GM10248 (cell line): ENCODE measurements around the gene COPG2.
"Not testable (repeated sequence)": the region's sequence is repeated elsewhere in the genome, so short reads cannot be mapped to it uniquely, and the experiment has no call there.

ENCODE experiments used
- CTCF ChIA-PET: fragments of 300-600 bp; sonication (Branson Sonifier 250); formaldehyde crosslinking; extraction: SDS; loops from one replicate; lab custom pipeline; 2021; ENCODE audit warnings: antibody characterized with exemption; lab: Yijun Ruan, JAX
- POLR2A ChIA-PET: fragments of 350-650 bp; sonication (Branson Sonifier 250); formaldehyde crosslinking; extraction: SDS; loops from one replicate; lab custom pipeline; 2020; ENCODE audit warnings: antibody characterized with exemption; lab: Yijun Ruan, JAX
- DNase-seq: peaks from one replicate; pipeline ENCODE4 v3.0.0; 2012; ENCODE audit errors: extremely low spot score
- TF ChIP-seq, protein P1 (sequence below): IDR thresholded peaks from 2 replicates; pipeline ENCODE4 v1.5.1; 2012; ENCODE audit warnings: mild to moderate bottlenecking, low read depth; ENCODE audit errors: extremely low read depth, missing control alignments, control extremely low read depth

Gene COPG2

DNA sequence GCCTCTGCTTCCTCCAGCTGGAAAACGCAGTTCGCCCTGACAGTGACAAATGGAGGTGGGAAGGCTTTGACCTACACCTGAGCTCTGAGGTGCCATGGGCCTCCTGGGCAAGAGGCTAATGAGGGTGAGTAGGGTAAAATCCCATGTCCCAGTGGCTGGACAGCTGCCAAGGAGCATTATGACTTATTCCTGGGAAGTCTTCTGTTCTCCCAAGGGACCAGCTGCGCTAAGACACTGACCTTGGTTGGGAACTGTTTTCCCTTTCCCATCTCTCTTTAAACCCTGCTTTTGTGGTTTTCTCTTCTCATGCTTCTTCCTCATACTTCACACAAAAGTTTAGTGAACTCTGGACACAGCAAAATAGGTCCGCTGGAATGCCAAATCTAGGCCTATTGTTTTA is 72.6 kb downstream of the COPG2 start:
- CTCF ChIA-PET = no interaction called here
- TF ChIP-seq, protein P1, sequence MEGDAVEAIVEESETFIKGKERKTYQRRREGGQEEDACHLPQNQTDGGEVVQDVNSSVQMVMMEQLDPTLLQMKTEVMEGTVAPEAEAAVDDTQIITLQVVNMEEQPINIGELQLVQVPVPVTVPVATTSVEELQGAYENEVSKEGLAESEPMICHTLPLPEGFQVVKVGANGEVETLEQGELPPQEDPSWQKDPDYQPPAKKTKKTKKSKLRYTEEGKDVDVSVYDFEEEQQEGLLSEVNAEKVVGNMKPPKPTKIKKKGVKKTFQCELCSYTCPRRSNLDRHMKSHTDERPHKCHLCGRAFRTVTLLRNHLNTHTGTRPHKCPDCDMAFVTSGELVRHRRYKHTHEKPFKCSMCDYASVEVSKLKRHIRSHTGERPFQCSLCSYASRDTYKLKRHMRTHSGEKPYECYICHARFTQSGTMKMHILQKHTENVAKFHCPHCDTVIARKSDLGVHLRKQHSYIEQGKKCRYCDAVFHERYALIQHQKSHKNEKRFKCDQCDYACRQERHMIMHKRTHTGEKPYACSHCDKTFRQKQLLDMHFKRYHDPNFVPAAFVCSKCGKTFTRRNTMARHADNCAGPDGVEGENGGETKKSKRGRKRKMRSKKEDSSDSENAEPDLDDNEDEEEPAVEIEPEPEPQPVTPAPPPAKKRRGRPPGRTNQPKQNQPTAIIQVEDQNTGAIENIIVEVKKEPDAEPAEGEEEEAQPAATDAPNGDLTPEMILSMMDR = no peak
- POLR2A ChIA-PET = no interaction called here
- DNase-seq = no peak

DNA sequence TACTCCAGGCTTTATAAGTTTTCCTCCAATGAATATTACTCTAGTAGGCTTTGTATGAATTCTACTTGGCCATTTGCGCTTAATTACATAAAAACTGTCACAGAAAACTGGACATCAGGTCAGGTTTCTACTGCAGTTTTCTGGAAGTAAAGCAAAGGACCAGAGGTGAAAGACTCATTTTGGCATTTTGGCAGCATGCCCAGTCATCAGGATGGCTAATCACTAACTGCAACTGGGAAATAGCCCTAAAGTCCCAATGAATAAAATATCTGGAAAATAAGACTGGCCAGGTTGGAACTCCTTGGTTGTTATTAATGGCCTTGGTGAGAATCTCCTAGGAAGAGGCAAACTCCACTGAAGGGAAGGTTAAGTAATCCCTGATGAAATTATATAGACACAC is 75.5 kb downstream of the COPG2 start:
- CTCF ChIA-PET = interaction anchor here (1.4 kb wide), 1 partner anchor 14 kb away, joined by 7 read pairs; no protein-coding TSS in a partner anchor
- TF ChIP-seq, protein P1 = no peak
- POLR2A ChIA-PET = no interaction called here
- DNase-seq = no peak

DNA sequence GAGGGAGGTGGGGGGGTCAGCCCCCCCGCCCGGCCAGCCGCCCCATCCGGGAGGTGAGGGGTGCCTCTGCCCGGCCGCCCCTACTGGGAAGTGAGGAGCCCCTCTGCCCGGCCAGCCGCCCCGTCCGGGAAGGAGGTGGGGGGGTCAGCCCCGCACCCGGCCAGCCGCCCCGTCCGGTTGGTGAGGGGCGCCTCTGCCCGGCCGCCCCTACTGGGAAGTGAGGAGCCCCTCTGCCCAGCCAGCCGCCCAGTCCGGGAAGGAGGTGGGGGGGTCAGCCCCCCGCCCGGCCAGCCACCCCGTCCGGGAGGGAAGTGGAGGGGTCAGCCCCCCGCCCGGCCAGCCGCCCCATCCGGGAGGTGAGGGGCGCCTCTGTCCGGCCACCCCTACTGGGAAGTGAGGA is 77.1 kb downstream of the COPG2 start:
- POLR2A ChIA-PET, CTCF ChIA-PET, DNase-seq: not testable (repeated sequence)

DNA sequence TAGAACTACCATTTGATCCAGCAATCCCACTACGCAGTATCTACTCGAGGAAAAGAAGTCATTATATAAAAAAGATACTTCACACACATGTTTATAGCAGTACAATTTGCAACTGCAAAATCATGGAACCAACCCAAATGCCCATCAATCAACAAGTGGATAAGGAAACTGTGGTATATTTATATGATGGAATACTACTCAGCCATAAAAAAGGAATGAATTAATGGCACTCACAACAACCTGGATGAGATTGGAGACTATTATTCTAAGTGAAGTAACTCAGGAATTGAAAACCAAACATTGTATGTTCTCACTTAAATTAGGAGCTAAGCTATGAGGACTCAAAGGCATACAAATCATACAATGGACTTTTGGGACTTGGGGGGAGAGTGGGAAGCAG is 82.6 kb downstream of the COPG2 start:
- DNase-seq, POLR2A ChIA-PET: not testable (repeated sequence)
- CTCF ChIA-PET = interaction anchor here (1.5 kb wide), 1 partner anchor 9 kb away, joined by 3 read pairs; no protein-coding TSS in a partner anchor

DNA sequence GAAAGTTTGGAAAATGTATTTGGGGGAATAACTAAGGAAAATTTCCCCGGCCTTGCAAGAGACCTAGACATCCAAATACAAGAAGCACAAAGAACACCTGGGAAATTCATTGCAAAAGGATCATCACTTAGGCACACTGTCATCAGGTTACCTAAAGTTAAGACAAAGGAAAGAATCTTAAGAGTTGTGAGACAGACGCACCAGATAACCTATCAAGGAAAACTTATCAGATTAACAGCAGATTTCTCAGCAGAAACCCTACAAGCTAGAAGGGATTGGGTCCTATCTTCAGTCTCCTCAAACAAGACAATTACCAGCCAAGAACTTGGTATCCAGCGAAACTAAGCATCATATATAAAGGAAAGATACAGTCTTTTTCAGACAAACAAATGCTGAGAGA is 93.4 kb downstream of the COPG2 start:
- POLR2A ChIA-PET, DNase-seq, CTCF ChIA-PET: not testable (repeated sequence)

DNA sequence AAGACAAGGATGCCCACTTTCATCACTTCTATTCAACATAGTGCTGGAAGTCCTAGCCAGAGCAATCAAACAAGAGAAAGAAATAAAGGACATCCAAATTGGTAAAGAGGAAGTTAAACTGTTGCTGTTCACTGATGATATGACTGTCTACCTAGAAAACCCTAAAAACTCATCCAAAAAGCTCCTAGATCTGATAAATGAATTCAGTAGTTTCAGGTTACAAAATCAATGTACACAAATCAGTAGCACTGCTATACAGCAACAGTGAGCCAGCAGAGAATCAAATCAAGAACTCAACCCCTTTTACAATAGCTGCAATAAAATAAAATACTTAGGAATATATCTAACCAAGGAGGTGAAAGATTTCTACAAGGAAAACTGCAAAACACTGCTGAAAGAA is 98.4 kb downstream of the COPG2 start:
- POLR2A ChIA-PET, DNase-seq, CTCF ChIA-PET: not testable (repeated sequence)

DNA sequence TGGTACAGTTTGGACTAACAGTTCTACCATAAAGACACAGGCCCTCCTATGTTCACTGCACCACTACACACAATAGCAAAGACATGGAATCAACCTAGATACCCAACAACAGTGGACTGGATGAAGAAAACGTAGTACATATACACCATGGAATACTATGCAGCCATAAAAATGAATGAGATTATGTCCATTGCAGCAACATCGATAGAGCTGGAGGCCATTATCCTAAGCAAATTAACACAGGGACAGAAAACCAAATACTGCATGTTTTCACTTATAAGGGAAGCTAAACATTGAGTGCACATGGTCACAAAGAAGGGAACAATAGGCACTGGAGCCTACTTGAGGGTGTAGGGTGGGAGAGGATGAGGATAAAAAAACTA is 101.7 kb downstream of the COPG2 start:
- DNase-seq = no peak
- TF ChIP-seq, protein P1 = no peak
- CTCF ChIA-PET = no interaction called here
- POLR2A ChIA-PET = no interaction called here

DNA sequence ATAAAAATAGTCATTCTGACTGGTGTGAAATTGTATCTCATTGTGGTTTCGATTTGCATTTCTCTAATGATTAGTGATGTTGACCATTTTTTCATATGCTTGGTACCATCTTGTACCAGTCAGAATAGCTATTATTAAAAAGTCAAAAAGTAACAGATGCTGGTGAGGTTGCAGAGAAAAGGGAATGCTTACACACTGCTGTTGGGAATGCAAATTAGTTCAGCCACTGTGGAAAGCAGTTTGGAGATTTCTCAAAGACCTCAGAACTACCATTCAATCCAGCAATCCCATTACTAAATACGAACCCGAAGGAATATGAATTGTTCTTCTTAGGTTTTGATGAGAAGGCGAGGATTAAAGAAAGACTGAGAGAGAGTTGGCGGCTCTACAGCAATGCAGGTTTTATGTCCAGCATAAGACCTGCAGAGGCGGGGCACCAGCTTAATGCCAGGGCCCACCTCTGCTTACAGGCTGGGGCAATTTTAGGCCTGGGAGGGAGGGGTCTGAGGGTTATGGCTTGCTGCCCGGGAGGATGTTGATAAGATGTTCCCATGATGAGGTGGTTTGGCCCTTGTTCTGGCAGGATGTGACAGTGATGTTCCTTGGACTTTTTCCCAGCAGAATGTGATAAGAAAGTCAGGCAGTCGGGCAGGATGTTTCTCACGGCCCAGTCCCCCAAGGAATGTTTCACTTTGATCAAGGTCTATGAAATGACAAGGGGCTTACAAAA is 102.2 kb downstream of the COPG2 start:
- ChIA-PET CTCF (no interaction called here), POLR2A (no interaction called here)
- DNase-seq = no peak
- TF ChIP-seq, protein P1 = no peak

DNA sequence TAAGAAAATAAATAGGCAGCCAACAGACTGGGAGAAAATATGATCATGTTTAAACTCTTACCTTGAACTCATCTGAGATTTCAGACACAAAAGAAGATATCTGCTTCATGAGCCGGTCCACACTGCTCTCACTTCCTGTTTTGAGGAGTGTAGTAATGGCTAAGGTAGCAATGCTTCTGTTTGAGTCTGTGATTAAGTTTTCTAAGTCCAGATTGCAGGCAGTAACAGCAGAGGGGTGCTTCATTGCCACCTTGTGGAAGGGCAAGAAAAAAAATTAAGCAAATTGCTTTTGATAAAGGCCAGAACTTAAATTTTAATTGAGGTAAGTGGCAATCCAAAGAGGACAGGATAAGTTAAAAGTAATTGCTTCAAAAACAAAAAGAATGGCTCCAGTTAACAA is 107.6 kb downstream of the COPG2 start:
- DNase-seq = peak; percentile 60
- POLR2A ChIA-PET = no interaction called here

More for the DNA sequence above, 107.6 kb downstream of the COPG2 start:
- CTCF ChIA-PET = no interaction called here
- TF ChIP-seq, protein P1 = no peak
